GM21423 (cell line): ENCODE results near the gene MAP6D1.
A peak's percentile ranks its signal among the peaks of the same experiment; 100 is the strongest.

Experiments
- ATAC-seq: cut with Tn5 transposase; IDR thresholded peaks from one replicate; pipeline ENCODE4 v1.9.1; 2021; ENCODE audit warnings: mild to moderate bottlenecking, moderate library complexity; ENCODE audit not compliant: unreplicated experiment

The MAP6D1 gene

DNA sequence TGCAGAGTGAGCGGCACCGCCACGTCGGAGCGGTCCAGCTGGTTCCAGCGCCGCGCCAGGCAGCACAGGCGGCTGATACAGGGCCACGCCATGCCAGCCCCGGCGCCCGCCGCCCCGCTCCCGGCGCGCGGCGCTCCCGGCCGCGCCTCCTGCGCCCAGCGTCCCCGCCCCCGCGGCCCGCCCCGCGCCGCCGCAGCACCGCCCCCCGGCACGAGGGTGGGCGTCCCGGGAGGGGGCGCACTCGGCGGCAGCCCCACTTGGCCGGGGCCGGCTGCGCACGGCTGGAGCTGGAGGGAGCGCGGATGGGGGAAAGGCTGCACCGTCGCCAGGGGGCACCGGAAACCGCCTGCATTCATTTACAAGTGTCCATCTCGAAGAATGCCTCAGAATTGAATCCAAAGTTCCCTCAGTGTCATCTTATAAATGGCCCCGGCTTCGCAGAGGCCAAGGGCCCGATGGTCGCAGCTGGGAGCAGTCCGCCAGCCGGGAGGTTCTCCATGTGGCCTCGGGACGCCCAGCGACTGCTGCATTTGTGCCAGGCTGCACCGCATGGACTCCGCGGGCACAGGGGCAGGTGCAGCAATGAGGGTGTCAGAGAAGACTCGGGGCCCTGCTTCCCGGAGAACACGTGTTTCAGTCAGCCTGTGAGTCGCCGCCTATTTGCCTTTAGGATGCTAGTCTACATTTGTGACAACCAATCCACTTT is at the start of gene MAP6D1:
MAP6D1 (minus strand) TSS at position 122 of the 706 bp plus-strand sequence; CDS start at position 92, 30 bp downstream.
- peak; percentile 54 for ATAC-seq

DNA sequence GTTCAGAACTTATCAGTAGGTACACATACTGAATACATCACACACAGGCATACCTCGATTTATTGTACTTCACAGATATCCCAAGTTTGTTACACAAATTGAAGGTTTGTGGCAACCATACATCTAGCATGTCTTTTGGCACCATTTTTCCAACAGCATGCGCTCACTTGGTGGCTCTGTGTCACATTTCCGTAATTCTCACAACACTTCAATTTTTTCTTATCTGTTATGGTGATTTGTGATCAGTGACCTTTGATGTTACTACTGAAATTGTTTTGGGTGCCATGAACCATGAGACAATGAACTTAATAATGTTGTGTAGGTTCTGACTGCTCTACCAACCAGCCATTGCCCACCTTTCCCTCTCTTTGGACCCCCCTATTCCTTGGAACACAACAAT is 48.5 kb upstream of the MAP6D1 start:
- no peak for ATAC-seq

DNA sequence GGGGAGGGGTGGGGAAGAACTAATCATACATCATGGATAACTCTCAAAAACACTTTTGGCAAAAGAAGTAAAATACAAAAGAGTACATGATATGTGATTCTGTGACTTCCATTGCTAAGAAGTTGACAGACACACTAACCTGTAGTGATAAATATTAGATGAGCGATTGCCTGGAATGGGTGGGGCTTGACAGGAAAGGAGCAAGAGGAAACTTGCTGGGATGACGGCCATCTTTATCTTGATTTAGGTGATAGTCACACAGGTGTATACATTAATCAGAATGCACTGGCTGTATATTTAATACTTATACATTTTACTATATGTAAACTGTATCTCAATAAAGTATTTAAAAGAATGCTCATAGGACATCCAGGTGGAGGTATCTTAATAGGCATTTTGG is 46.2 kb upstream of the MAP6D1 start:
- no peak for ATAC-seq

- no peak for ATAC-seq
These were observed 45.2 kb upstream of the MAP6D1 start for GRCh38 chr3:183870563-183870962.

DNA sequence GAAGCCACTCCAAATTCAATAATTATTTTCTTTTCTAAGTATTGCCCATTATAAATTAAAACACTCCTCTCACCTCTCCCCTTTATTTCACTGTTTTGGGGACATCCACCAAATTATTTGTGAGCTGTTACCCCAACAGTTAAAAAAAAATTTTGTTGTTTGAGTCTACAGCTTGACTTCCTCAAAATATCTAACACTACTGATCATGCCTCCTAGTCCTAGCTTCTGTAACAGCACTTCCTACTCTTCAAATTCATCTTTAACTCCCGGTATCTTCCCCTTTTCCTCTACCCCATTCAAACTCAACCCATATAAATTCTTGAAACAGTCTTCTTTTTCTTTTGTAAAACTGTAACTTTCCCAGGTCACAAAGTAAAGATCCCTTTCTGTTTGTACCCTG is 43.4 kb upstream of the MAP6D1 start:
- no peak for ATAC-seq

DNA sequence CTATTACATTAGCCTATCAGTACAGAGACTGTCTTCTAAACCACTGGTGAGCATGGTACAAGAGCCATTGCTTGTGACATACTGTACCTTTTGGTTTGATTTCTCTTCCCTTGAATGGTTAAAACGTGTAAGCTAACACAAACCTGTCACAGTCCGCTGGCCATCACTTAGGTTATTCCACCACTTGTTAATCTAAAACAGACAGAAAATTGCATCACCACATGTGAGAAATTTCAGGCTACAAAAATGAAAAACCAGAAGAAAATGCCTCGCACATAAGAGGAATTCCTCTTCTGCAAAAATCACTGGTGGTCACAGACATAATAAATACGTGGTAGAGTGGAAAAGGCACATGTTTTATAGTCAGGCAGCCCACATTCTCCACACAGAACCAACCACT is 37.2 kb upstream of the MAP6D1 start:
- no peak for ATAC-seq

GRCh38 chr3:183857863-183858262 is 32.5 kb upstream of the MAP6D1 start:
- no peak for ATAC-seq

GRCh38 chr3:183854318-183855035 is 29.1 kb upstream of the MAP6D1 start:
- ATAC-seq = no peak

DNA sequence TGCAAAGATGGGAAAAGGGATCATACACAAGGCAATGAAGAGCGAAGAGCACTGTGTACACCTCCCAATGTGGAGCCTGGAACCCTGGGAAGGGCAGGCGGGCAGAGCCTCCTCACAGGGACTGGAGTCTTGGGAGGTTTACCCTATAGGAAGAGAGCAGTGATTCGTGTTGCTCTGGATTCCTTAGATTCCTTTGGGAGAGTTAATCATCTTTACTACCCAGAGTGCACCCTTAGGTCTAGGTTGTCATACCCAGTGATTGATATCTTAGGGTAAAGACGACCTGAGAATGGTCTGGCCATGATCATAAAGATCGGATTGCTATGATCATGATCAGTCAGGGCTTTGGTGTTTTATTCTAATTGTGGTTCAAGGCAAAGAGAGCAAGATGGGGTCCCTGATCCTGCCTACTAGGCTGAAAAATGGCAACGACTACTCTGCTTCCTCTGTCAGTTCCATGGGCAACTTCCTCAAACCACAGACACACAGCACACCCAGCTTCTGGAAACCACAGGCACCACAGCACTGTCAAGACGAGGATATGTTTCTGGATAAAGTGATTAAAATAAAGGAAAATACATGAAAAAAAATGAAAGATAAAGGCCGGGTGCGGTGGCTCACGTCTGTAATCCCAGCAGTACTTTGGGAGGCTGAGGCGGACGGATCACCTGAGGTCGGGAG is 20.4 kb upstream of the MAP6D1 start:
- ATAC-seq = no peak

- ATAC-seq = no peak
These were observed 19.7 kb upstream of the MAP6D1 start for GRCh38 chr3:183845090-183845489.

DNA sequence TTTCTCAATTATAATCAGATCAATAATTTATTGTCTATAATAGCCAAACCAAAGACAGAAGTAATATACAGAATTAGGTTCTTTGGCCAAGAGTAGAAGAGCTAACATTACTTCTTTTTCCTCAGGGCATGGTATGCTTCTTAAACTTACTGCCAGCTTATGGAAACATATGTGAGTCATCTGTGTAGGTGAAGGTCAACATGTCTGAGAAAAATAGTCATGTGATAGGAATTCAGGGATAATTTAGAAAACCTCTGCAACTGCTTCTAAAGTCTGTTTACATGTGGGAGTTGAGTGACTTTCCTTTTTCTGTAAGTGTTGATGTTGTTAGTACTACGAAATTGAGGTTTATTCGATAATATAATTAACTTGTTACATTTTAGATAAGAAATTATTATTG is 19.2 kb upstream of the MAP6D1 start:
- no peak for ATAC-seq

- no peak for ATAC-seq
These were observed 14.4 kb upstream of the MAP6D1 start for GRCh38 chr3:183839751-183840150.

DNA sequence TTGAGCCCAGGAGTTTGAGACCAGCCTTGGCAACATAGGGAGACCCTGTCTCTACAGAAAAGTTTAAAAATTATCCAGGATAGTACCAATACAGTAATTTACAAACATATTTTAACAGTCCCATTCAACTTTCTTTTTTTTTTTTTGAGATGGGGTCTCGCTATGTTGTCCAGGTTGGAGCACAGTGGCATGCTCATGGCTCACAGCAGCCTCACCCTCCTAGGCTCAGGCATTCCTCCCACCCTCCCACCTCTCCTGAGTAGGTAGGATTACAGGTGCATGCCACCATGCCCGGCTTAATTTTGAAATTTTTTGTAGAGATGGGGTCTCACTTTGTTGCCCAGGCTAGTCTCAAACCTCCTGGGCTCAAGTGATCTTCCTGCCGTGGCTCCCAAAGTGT is 12.5 kb upstream of the MAP6D1 start:
- ATAC-seq = no peak

DNA sequence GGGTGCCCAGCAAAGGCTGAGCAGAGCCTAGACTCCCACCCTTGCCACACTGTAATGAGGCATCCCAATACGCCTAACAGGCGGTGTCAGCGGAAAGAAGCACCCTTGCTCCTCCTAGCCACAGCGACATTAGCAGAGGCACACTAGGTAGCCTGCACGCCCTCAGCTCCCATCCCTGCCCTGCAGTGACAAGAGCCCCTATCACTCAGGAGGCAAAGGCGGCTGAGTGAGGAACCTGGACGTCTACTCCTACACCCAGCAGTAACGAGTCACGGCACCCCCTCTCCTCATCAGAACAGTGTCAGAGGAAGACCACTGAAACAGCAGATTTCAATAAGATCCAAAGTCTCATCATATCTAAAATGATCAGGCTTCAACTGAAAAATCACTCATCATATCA is 12.0 kb upstream of the MAP6D1 start:
- no peak for ATAC-seq

DNA sequence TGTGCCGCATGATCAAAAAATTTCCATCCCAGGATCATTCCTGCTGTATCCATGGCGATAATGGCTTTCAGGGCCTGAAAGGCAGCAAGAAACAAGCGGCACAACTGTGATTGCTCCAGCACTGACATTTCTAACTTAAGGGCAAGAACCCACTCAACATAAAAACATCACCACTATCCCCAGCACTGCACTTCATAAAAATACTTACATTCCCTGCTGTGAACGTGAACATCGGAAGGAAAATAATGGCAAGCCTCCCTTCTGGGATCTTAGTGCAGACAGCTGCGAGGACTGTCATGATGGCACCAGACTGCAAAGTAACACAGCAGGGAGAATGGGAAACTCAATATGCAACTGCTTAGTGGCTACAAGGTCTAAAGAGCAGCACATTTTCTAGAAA is 8.1 kb upstream of the MAP6D1 start:
- no peak for ATAC-seq

- no peak for ATAC-seq
These were observed 4.8 kb upstream of the MAP6D1 start for GRCh38 chr3:183830187-183830586.

DNA sequence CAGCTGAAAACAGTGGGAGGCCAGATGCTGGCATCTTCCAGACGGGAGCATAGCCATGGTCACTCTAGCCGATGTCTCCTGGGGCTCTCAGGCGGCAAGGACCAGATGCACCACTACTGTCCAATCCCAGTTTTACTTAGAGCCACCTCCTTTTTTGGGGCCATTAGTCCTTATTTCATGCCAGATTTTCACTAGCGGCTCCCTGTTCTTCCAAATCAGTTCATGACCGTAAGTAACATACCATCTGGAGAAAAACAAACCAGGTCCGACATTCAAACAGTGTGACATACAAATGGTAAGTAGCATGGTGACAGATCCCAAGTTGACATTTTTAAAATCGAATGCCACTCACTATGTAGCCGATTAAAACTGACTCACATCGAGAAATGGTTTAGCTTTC is 4.1 kb upstream of the MAP6D1 start:
- no peak for ATAC-seq

DNA sequence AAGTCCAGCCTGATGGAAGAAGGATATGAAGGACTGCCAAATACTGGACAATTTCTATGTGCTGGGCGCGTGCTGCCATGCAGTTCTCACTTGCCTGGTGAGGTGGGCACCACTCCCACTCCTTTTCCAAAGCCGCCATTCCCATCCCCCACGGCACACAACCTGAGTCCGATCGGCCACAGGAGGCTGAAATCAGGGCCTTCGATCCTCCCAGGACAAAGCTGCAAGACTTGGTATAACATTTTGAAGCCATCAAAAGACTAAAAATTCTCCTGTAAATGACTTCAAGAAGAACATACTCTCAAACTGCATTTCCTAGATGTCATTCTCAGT is 3.1 kb upstream of the MAP6D1 start:
- no peak for ATAC-seq

GRCh38 chr3:183827809-183828537 is 2.6 kb upstream of the MAP6D1 start:
- ATAC-seq = no peak

DNA sequence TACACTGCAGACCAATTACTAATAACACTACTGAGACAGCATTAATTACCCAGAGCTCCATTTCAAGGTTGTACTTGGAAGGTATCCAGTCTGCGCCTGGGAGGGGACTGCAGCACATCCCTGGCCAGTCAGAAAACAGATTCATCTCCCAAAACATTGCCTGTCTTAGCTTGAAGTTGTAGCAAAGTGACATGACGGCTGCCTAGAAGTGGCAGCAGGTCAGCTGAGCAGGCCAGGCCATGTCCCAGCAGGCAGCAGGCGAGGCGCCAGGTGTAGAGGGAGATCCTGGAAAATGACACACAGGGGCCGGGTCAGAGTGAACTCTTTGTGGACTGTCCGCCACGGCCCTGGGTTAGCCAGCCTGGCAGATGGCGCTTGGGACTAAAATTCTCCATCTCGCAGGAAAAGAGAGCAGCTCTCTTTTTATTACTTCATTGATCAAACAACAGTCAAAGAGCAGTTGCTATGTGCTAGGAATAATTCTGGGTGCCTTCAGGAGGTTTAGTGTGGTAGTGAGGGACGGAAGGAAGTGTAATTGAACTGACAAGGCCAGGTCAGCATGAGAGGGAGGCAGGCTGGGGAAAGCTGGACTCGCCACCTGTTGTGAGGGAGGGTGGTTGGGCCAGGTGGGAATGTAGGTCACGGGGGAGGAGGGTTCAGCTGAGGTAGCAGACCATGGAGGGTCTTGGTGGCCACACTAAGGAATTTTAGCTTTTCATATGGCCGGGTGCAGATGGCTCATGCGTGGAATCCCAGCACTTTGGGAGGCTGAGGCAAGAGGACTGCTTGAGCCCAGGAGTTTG is 1.3 kb upstream of the MAP6D1 start:
- ATAC-seq = no peak
